K562 (cell line): ENCODE results near the gene UCP1. TPM values are rescaled to one million over a fixed set of nuclear protein-coding genes. Genes with fewer than 3 reads are reported as not detected.

Experiments
- C11orf30 ChIP-seq: fragments of 450-650 bp; IDR thresholded peaks from 2 replicates; pipeline ENCODE4 v1.6.1; 2016; ENCODE audit warnings: low read depth, mild to moderate bottlenecking
- CBX3 ChIP-seq, 2 experiments: IDR thresholded peaks; 1 replicate in 1 of 2; 2 replicates in 1 of 2; pipeline ENCODE4 v1.6.1; 2012; ENCODE audit warnings: inconsistent platforms in 2 of 2, low read length in 2 of 2, borderline replicate concordance in 1 of 2, control low read depth in 1 of 2
- CSDE1 ChIP-seq, 2 experiments: fragments of 450-650 bp; IDR thresholded peaks; 2 replicates each; pipeline ENCODE4 v1.6.1; 2016; ENCODE audit warnings: mild to moderate bottlenecking in 1 of 2
- DACH1 ChIP-seq: fragments of 450-650 bp; IDR thresholded peaks from 2 replicates; pipeline ENCODE4 v1.6.1; 2018; ENCODE audit not compliant: partially characterized antibody
- HDAC3 ChIP-seq: fragments of 450-650 bp; IDR thresholded peaks from 2 replicates; pipeline ENCODE4 v1.6.1; 2018; ENCODE audit warnings: borderline replicate concordance, mild to moderate bottlenecking, moderate library complexity; ENCODE audit not compliant: partially characterized antibody
- HMG20A ChIP-seq: fragments of 450-650 bp; formaldehyde crosslinking; conservative IDR thresholded peaks from 2 replicates; pipeline ENCODE4 v1.4.0; 2020; ENCODE audit warnings: mild to moderate bottlenecking, mixed read lengths
- L3MBTL2 ChIP-seq: fragments of 450-650 bp; IDR thresholded peaks from 2 replicates; pipeline ENCODE4 v1.6.1; 2016; ENCODE audit warnings: mild to moderate bottlenecking, moderate library complexity
- NCOA4 ChIP-seq: fragments of 450-650 bp; IDR thresholded peaks from 2 replicates; pipeline ENCODE4 v1.6.1; 2018; ENCODE audit warnings: mild to moderate bottlenecking; ENCODE audit not compliant: partially characterized antibody
- PYGO2 ChIP-seq: fragments of 450-650 bp; IDR thresholded peaks from 2 replicates; pipeline ENCODE4 v1.6.1; 2016; ENCODE audit warnings: mild to moderate bottlenecking, missing genetic modification characterization, moderate library complexity, missing compliant biosample characterization
- RBM14 ChIP-seq: fragments of 200-400 bp; formaldehyde crosslinking; IDR thresholded peaks from 2 replicates; pipeline ENCODE4 v1.6.1; 2018; ENCODE audit warnings: low read depth, mild to moderate bottlenecking, low read length, moderate library complexity, borderline replicate concordance; ENCODE audit not compliant: insufficient read depth
- SETDB1 ChIP-seq: IDR thresholded peaks from one replicate; pipeline ENCODE4 v1.6.1; 2012; ENCODE audit warnings: low read length, control low read depth, inconsistent platforms
- SMAD3 ChIP-seq: fragments of 450-650 bp; formaldehyde crosslinking; conservative IDR thresholded peaks from 2 replicates; pipeline ENCODE4 v1.4.0; 2020; ENCODE audit warnings: mild to moderate bottlenecking
- SMARCA4 ChIP-seq: fragments of 450-650 bp; IDR thresholded peaks from 2 replicates; pipeline ENCODE4 v1.6.1; 2016
- SPI1 ChIP-seq: IDR thresholded peaks from 2 replicates; pipeline ENCODE4 v1.6.1; 2011; ENCODE audit warnings: low read depth, low read length, control low read depth, borderline replicate concordance
- SREBF1 ChIP-seq: fragments of 150-350 bp; IDR thresholded peaks from 2 replicates; pipeline ENCODE4 v1.6.1; 2014; ENCODE audit warnings: antibody characterized with exemption, low read depth, low read length, borderline replicate concordance
- STAT5B ChIP-seq: fragments of 250-450 bp; sonication (Bioruptor Pico); IDR thresholded peaks from 2 replicates; pipeline ENCODE4 v1.8.0; 2021; ENCODE audit warnings: mild to moderate bottlenecking, inconsistent platforms
- TBL1XR1 ChIP-seq, 2 experiments: IDR thresholded peaks; 2 replicates each; pipeline ENCODE4 v1.6.1; 2012; ENCODE audit warnings: improper control_type of control experiment in 2 of 2, low read length in 2 of 2, mild to moderate bottlenecking in 1 of 2
- THRAP3 ChIP-seq: fragments of 450-650 bp; IDR thresholded peaks from 2 replicates; pipeline ENCODE4 v1.6.1; 2016; ENCODE audit warnings: mild to moderate bottlenecking, inconsistent platforms, borderline replicate concordance
- XRCC4 ChIP-seq: IDR thresholded peaks from one replicate; pipeline ENCODE4 v1.6.1; 2011; ENCODE audit not compliant: insufficient read depth, insufficient read length; ENCODE audit errors: extremely low read depth
- ZNF140 ChIP-seq: fragments of 250-450 bp; sonication (Bioruptor Pico); IDR thresholded peaks from 2 replicates; pipeline ENCODE4 v1.8.0; 2021; ENCODE audit warnings: moderate library complexity, mild to moderate bottlenecking, inconsistent platforms
- ZNF24 ChIP-seq: fragments of 450-650 bp; IDR thresholded peaks from 2 replicates; pipeline ENCODE4 v1.6.1; 2016
- ZNF408 ChIP-seq: fragments of 250-450 bp; sonication (Bioruptor Pico); IDR thresholded peaks from 2 replicates; pipeline ENCODE4 v1.4.0; 2020; ENCODE audit warnings: low read depth, mild to moderate bottlenecking, moderate library complexity
- ZNF445 ChIP-seq: fragments of 250-450 bp; sonication (Bioruptor Pico); IDR thresholded peaks from 2 replicates; pipeline ENCODE4 v1.4.0; 2020; ENCODE audit warnings: low read depth, mild to moderate bottlenecking, moderate library complexity
- polyA plus RNA-seq, 8 experiments: library from polyadenylated mRNA; depleted of rRNA in 4 of 8; stranded (reverse) in 5 of 8; unstranded in 3 of 8; fragments of >200 nt; fragmentation: Nextera tagmentation in 2 of 8; fragmentation: Illumina TruSeq in 1 of 8; extraction: Ambion mirVana in 2 of 8; extraction: Trizol in 1 of 8; gene quantifications; 2 replicates each; pipeline versions ENCODE4 v1.2.1 to v1.2.3, GENCODE V29; 2011 to 2014; ENCODE audit warnings: inconsistent platforms in 1 of 8, missing spikeins in 1 of 8
- total RNA-seq, 7 experiments: library from RNA; depleted of rRNA in 6 of 7; stranded (reverse); fragments of >200 nt in 6 of 7; fragmentation: Illumina TruSeq in 2 of 7; extraction: Trizol in 2 of 7; gene quantifications; 2 replicates each; pipeline versions ENCODE4 v1.2.1 to v1.2.3, GENCODE V29; 2011 to 2021; ENCODE audit warnings: low replicate concordance in 1 of 7
- TF ChIP-seq, protein P1 (sequence below): fragments of 450-650 bp; IDR thresholded peaks from 2 replicates; pipeline ENCODE4 v1.6.1; 2017; ENCODE audit warnings: antibody characterized with exemption, mild to moderate bottlenecking
- TF ChIP-seq, protein P2 (sequence below): fragments of 250-450 bp; sonication (Bioruptor Pico); IDR thresholded peaks from 2 replicates; pipeline ENCODE4 v1.4.0; 2020; ENCODE audit warnings: mild to moderate bottlenecking, moderate library complexity

The UCP1 gene
- total and polyA plus RNA-seq, 9 of the 15 experiments (the other 6 are each of a cell fraction or from before 2014, with no cell fraction given), result not detected

DNA sequence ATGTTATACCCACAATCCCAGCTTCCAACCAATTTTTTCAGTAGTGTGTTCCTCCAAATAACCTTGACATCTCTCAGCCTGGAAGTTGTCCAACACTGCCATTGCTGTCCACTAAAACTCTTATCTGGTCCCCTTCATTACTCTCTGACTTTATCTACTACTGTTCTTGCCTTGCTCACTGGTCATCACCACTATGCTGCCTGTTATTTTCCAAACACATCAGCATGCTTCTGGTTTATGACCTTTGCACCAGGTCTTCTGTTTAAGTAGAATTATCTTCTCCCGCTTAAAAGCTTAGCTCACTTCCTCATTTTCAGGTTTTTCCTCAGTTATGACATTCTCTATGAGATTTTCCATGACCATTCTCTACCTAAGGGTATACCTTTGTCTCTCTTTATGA lies 39.3 kb downstream of the UCP1 start (continued):
- TF ChIP-seq ZNF445 (CRISPR knock-in tag) (no peak), NCOA4 (no peak), HDAC3 (peak; percentile 59), SETDB1 (no peak), ZNF24 (no peak; the same call in 1 of the 2 replicates), ZNF140 (no peak), SREBF1 (no peak), HMG20A (CRISPR knock-in tag) (no peak), CBX3 (IDR thresholded peaks at IDR 0.05; ENCODE audit: borderline replicate concordance in 1 of 2, low read length in 2 of 2) (peak in 1 of 2 experiments; percentile 65; a peak in 1 of 3 replicates), XRCC4 (no peak), SMAD3 (CRISPR knock-in tag) (no peak), L3MBTL2 (peak; percentile 84), TBL1XR1 (IDR thresholded peaks at IDR 0.05; ENCODE audit: low read length in 2 of 2) (0 out of 4 replicates have a peak, but pooled peaks of 1 of the 2 experiments have one; percentile 69), SPI1 (peak; percentile 99), ZNF408 (no peak), PYGO2 (tag) (no peak), DACH1 (no peak), STAT5B (CRISPR knock-in tag) (no peak), RBM14 (no peak), CSDE1 (IDR thresholded peaks at IDR 0.05) (no peak), C11orf30 (no peak), SMARCA4 (peak; percentile 95), THRAP3 (no peak)
- TF ChIP-seq, protein P1, sequence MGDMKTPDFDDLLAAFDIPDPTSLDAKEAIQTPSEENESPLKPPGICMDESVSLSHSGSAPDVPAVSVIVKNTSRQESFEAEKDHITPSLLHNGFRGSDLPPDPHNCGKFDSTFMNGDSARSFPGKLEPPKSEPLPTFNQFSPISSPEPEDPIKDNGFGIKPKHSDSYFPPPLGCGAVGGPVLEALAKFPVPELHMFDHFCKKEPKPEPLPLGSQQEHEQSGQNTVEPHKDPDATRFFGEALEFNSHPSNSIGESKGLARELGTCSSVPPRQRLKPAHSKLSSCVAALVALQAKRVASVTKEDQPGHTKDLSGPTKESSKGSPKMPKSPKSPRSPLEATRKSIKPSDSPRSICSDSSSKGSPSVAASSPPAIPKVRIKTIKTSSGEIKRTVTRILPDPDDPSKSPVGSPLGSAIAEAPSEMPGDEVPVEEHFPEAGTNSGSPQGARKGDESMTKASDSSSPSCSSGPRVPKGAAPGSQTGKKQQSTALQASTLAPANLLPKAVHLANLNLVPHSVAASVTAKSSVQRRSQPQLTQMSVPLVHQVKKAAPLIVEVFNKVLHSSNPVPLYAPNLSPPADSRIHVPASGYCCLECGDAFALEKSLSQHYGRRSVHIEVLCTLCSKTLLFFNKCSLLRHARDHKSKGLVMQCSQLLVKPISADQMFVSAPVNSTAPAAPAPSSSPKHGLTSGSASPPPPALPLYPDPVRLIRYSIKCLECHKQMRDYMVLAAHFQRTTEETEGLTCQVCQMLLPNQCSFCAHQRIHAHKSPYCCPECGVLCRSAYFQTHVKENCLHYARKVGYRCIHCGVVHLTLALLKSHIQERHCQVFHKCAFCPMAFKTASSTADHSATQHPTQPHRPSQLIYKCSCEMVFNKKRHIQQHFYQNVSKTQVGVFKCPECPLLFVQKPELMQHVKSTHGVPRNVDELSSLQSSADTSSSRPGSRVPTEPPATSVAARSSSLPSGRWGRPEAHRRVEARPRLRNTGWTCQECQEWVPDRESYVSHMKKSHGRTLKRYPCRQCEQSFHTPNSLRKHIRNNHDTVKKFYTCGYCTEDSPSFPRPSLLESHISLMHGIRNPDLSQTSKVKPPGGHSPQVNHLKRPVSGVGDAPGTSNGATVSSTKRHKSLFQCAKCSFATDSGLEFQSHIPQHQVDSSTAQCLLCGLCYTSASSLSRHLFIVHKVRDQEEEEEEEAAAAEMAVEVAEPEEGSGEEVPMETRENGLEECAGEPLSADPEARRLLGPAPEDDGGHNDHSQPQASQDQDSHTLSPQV, result peak; percentile 46; the same call in 1 of the 2 replicates
- TF ChIP-seq, protein P2, sequence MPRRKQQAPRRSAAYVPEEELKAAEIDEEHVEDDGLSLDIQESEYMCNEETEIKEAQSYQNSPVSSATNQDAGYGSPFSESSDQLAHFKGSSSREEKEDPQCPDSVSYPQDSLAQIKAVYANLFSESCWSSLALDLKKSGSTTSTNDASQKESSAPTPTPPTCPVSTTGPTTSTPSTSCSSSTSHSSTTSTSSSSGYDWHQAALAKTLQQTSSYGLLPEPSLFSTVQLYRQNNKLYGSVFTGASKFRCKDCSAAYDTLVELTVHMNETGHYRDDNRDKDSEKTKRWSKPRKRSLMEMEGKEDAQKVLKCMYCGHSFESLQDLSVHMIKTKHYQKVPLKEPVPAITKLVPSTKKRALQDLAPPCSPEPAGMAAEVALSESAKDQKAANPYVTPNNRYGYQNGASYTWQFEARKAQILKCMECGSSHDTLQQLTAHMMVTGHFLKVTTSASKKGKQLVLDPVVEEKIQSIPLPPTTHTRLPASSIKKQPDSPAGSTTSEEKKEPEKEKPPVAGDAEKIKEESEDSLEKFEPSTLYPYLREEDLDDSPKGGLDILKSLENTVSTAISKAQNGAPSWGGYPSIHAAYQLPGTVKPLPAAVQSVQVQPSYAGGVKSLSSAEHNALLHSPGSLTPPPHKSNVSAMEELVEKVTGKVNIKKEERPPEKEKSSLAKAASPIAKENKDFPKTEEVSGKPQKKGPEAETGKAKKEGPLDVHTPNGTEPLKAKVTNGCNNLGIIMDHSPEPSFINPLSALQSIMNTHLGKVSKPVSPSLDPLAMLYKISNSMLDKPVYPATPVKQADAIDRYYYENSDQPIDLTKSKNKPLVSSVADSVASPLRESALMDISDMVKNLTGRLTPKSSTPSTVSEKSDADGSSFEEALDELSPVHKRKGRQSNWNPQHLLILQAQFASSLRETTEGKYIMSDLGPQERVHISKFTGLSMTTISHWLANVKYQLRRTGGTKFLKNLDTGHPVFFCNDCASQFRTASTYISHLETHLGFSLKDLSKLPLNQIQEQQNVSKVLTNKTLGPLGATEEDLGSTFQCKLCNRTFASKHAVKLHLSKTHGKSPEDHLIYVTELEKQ (CRISPR knock-in tag), result no peak
